ENCODE data around the gene CPOX. TPM values are rescaled to one million over a fixed set of nuclear protein-coding genes. Genes with fewer than 3 reads are reported as not detected.

CPOX gene
- total RNA-seq, 1 experiment from 2014 or later, result 24.7 TPM

DNA sequence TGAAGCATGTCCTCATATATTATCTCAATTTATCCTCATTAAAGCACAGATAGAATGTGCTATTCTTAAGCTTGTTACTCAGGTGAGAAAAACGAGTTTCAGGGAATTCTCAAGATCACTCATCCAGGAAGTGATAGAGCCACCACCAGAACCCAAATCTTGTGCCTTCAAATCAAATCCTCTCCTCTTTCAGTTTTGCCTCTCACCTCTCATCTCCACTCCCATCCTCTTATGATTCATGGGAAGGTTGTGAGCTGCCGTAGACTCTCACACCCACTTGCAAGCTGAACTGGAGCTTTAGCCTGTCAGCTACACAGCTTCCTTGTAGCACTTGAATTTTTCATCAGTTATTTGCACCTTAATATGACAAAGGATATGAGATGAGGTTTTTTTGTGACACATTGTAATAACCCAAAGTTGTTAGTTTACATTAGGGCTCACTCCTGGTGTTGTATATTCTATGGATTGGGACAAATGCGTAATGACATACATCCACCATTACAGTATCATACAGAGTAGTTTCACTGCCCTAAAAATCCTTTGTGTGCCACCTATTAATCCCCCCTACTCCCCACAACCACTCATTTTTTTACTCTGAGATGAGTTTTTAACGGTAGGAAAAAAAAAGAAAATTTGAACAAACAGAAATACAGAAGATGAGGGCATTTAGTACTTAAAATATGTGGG lies 35.9 kb downstream of the CPOX start:
- Mint-ChIP-seq H3K27me3 (ENCODE audit: low read depth) (no peaks in the 10 kb centered on the region), H3K4me3 (no peak overlapping the region), H3K9me3 (no peaks in the 10 kb centered on the region; a peak in 1 of 5 replicates), H3K36me3 (ENCODE audit: insufficient read depth in 1 of 3, low read depth in 3 of 3) (no peaks in the 10 kb centered on the region), H3K27ac (no peak overlapping the region), H3K4me1 (no peaks in the 10 kb centered on the region)
- Histone ChIP-seq H3K27me3 (ENCODE audit: insufficient read depth, low read length) (no peaks in the 10 kb centered on the region), H3K9ac (ENCODE audit: extremely low read depth, insufficient read length, low read length) (no peak overlapping the region), H3K79me2 (ENCODE audit: insufficient read depth, low read length) (no peaks in the 10 kb centered on the region), H4K8ac (replicated peaks; ENCODE audit: insufficient read length, low read depth, low read length) (no peak overlapping the region), H2BK15ac (ENCODE audit: low read depth, low read length) (no peak overlapping the region), H3K56ac (ENCODE audit: insufficient read length, low read depth, low read length) (no peak overlapping the region), H3K79me1 (ENCODE audit: insufficient read depth, low read depth, low read length, poor library complexity, severe bottlenecking) (no peaks in the 10 kb centered on the region), H3K4ac (ENCODE audit: low read depth, low read length) (no peak overlapping the region), H2AK5ac (ENCODE audit: insufficient read length, low read length) (no peak overlapping the region), H3K4me2 (ENCODE audit: insufficient read depth, insufficient read length, low read length) (no peak overlapping the region), H4K20me1 (ENCODE audit: control insufficient read depth, insufficient read depth, insufficient read length) (no peaks in the 10 kb centered on the region), H2BK12ac (ENCODE audit: insufficient read length, low read depth, low read length) (no peak overlapping the region), H3K14ac (ENCODE audit: insufficient read depth, low read length) (no peak overlapping the region), H3K9me3 (ENCODE audit: control insufficient read depth, low read depth, low read length) (no peaks in the 10 kb centered on the region), H3K23ac (ENCODE audit: insufficient read length, low read depth, low read length) (no peak overlapping the region), H2AFZ (ENCODE audit: low read length) (no peak overlapping the region), H2BK120ac (ENCODE audit: low read depth, low read length, poor library complexity, severe bottlenecking) (no peak overlapping the region), H2BK20ac (ENCODE audit: low read depth, low read length, poor library complexity, severe bottlenecking) (no peak overlapping the region), H4K5ac (ENCODE audit: insufficient read length, low read depth, low read length) (no peak overlapping the region), H3T11ph (ENCODE audit: low read length) (no peak overlapping the region), H3K27ac (ENCODE audit: insufficient read length, low read depth, low read length) (no peak overlapping the region), H3K23me2 (ENCODE audit: insufficient read length, low read depth, low read length, poor library complexity, severe bottlenecking) (no peaks in the 10 kb centered on the region), H2BK5ac (ENCODE audit: insufficient read length, low read length) (no peak overlapping the region), H3K18ac (ENCODE audit: insufficient read length, low read depth, low read length) (no peak overlapping the region), H3K4me1 (ENCODE audit: insufficient read depth, low read length) (no peaks in the 10 kb centered on the region), H4K91ac (ENCODE audit: insufficient read length, low read depth, low read length) (no peak overlapping the region)
- no CpG with 5 or more reads among the region's 4 CpGs for WGBS (ENCODE audit: extremely low coverage, insufficient read length, low lambda C conversion rate)
- no peak for DNase-seq
- TF ChIP-seq, protein P1, sequence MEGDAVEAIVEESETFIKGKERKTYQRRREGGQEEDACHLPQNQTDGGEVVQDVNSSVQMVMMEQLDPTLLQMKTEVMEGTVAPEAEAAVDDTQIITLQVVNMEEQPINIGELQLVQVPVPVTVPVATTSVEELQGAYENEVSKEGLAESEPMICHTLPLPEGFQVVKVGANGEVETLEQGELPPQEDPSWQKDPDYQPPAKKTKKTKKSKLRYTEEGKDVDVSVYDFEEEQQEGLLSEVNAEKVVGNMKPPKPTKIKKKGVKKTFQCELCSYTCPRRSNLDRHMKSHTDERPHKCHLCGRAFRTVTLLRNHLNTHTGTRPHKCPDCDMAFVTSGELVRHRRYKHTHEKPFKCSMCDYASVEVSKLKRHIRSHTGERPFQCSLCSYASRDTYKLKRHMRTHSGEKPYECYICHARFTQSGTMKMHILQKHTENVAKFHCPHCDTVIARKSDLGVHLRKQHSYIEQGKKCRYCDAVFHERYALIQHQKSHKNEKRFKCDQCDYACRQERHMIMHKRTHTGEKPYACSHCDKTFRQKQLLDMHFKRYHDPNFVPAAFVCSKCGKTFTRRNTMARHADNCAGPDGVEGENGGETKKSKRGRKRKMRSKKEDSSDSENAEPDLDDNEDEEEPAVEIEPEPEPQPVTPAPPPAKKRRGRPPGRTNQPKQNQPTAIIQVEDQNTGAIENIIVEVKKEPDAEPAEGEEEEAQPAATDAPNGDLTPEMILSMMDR (conservative IDR thresholded peaks at IDR 0.05), result no peak

All from H9 (cell line).